Esophagus squamous epithelium (tissue), 4 donors: Measurements from ENCODE around the gene LDAH.

ENCODE experiments used
- POLR2A ChIP-seq, 4 donors: fragments of 450-650 bp; IDR thresholded peaks; one replicate each; pipeline ENCODE4 v1.6.1; 2017; ENCODE audit warnings: antibody characterized with exemption in 4 of 4, mild to moderate bottlenecking in 4 of 4, moderate library complexity in 3 of 4
- TF ChIP-seq, protein P1 (sequence below), 6 experiments: fragments of 450-650 bp in 4 of 6; fragments of 200-600 bp in 2 of 6; sonication (generic) in 2 of 6; IDR thresholded peaks; one replicate each; pipeline ENCODE4 v1.5.1; 2016 to 2019; ENCODE audit warnings: antibody characterized with exemption in 6 of 6, mild to moderate bottlenecking in 4 of 6, moderate library complexity in 4 of 6

DNA sequence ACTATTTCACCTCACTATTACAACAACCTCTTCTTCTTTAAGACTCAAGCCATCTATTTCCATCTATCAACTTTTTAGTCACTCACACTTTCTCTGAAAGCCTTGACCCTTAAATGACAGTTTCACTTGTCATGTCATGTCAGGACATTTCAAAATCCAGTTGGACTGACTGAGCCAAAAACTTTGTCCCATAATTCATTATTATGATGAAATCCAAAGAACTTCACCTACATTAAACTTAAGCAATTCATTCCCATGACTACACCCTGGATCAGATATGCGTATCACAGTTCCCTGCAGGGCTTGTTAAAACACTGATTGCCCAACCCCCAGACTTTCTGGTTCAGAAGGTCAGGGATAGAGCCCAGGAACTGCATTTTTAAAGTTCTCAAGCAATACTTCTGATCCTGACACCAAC is 26.5 kb downstream of the LDAH start:
- TF ChIP-seq, protein P1, sequence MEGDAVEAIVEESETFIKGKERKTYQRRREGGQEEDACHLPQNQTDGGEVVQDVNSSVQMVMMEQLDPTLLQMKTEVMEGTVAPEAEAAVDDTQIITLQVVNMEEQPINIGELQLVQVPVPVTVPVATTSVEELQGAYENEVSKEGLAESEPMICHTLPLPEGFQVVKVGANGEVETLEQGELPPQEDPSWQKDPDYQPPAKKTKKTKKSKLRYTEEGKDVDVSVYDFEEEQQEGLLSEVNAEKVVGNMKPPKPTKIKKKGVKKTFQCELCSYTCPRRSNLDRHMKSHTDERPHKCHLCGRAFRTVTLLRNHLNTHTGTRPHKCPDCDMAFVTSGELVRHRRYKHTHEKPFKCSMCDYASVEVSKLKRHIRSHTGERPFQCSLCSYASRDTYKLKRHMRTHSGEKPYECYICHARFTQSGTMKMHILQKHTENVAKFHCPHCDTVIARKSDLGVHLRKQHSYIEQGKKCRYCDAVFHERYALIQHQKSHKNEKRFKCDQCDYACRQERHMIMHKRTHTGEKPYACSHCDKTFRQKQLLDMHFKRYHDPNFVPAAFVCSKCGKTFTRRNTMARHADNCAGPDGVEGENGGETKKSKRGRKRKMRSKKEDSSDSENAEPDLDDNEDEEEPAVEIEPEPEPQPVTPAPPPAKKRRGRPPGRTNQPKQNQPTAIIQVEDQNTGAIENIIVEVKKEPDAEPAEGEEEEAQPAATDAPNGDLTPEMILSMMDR (IDR thresholded peaks at IDR 0.05), result no peak
- no peak for TF ChIP-seq POLR2A (IDR thresholded peaks at IDR 0.05)
